ENCODE measurements around the gene ARMS2. TPM values are rescaled to one million over a fixed set of nuclear protein-coding genes. Genes with fewer than 3 reads are reported as not detected.

The ARMS2 gene
- total RNA-seq = not detected in 2 replicates

GRCh38 chr10:122454603-122455080 lies at the start of gene ARMS2:
Gene ARMS2 (plus strand): TSS chr10:122454653. CDS start chr10:122454728, 75 bp downstream.

GRCh38 chr10:122461367-122461728 lies 6.9 kb downstream of the ARMS2 start, which contains the start of gene HTRA1:
Gene HTRA1 (plus strand): TSS chr10:122461553. CDS start chr10:122461653, 100 bp downstream.

Other genes with a start within 250 kb of the ARMS2 start
- gene BTBD16, start 183.4 kb upstream of the ARMS2 start, total RNA-seq = not detected in 2 replicates
- 13.7 and 14.7 TPM in 2 replicates for gene PLEKHA1, start 79.9 kb upstream of the ARMS2 start, total RNA-seq
- 789 and 827 TPM in 2 replicates for gene HTRA1, start 6.9 kb downstream of the ARMS2 start, total RNA-seq
- not detected in 2 replicates for gene DMBT1, start 106.1 kb downstream of the ARMS2 start, total RNA-seq
- not detected in 2 replicates for gene C10orf120, start 245.2 kb downstream of the ARMS2 start, total RNA-seq

All from cardiac ventricle fibroblast (primary cell).